Panc1 (cell line): ENCODE results near the gene ZBTB9. TPM values are rescaled to one million over a fixed set of nuclear protein-coding genes. Genes with fewer than 3 reads are reported as not detected.

Experiments used
- ATAC-seq: fragments of 200-7000 bp; cut with Tn5 transposase; 2 replicates; pipeline ENCODE4 v1.9.1; 2020; ENCODE audit warnings: mild to moderate bottlenecking, moderate library complexity
- BruUV-seq: library from RNA; stranded (reverse); fragments of 400-500 nt; replicated peaks from 2 replicates; lab custom pipeline; 2021; lab: Mats Ljungman, UMichigan
- CTCF ChIA-PET: fragments of 300-600 bp; sonication (Branson Sonifier 250); formaldehyde crosslinking; loops from one replicate; lab custom pipeline; 2022; ENCODE audit warnings: antibody characterized with exemption; lab: Charles Lee
- POLR2A ChIA-PET: fragments of 300-600 bp; sonication (Branson Sonifier 250); formaldehyde crosslinking; loops from one replicate; lab custom pipeline; 2022; ENCODE audit warnings: antibody characterized with exemption; lab: Charles Lee
- DNase-seq: peaks from one replicate; pipeline ENCODE4 v3.0.0-alpha.2; 2010; ENCODE audit warnings: low read depth, low spot score
- H3K27ac ChIP-seq: 2 replicates; pipeline ENCODE4 v1.5.1; 2011; ENCODE audit warnings: mild to moderate bottlenecking, low read length, inconsistent platforms
- H3K27me3 ChIP-seq: fragments of 200-500 bp; sonication (Bioruptor generic); 2 replicates; pipeline ENCODE4 v1.6.0; 2014; ENCODE audit warnings: low read length, inconsistent platforms; ENCODE audit not compliant: control insufficient read depth, insufficient read depth
- H3K36me3 ChIP-seq: fragments of 200-500 bp; sonication (Bioruptor generic); 2 replicates; pipeline ENCODE4 v1.5.1; 2014; ENCODE audit warnings: inconsistent platforms, mild to moderate bottlenecking, low read length, moderate library complexity; ENCODE audit not compliant: control insufficient read depth, insufficient read depth
- H3K4me1 ChIP-seq: 2 replicates; pipeline ENCODE4 v1.5.1; 2011; ENCODE audit warnings: inconsistent platforms, mild to moderate bottlenecking, low read length, moderate library complexity; ENCODE audit not compliant: control insufficient read depth, insufficient read depth
- H3K4me3 ChIP-seq, 2 experiments: 2 replicates each; pipeline ENCODE4 v1.5.1; 2011 to 2012; ENCODE audit warnings: low read depth in 2 of 2, low read length in 2 of 2, mild to moderate bottlenecking in 2 of 2, inconsistent platforms in 1 of 2, moderate library complexity in 1 of 2
- H3K9me3 ChIP-seq: fragments of 200-500 bp; sonication (Bioruptor generic); 2 replicates; pipeline ENCODE4 v1.5.1; 2014; ENCODE audit warnings: low read depth, mild to moderate bottlenecking, inconsistent platforms, low read length, moderate library complexity; ENCODE audit not compliant: control insufficient read depth, insufficient read depth
- POLR2AphosphoS5 ChIP-seq: IDR thresholded peaks from 2 replicates; pipeline ENCODE4 v1.6.1; 2012; ENCODE audit warnings: mild to moderate bottlenecking, low read depth, low read length, moderate library complexity
- SIN3A ChIP-seq: IDR thresholded peaks from 2 replicates; pipeline ENCODE4 v1.6.1; 2012; ENCODE audit warnings: low read depth, mild to moderate bottlenecking, low read length, moderate library complexity, borderline replicate concordance; ENCODE audit not compliant: insufficient read depth
- TCF7L2 ChIP-seq: IDR thresholded peaks from 2 replicates; pipeline ENCODE4 v1.6.1; 2011; ENCODE audit warnings: mild to moderate bottlenecking, low read depth, low read length, inconsistent platforms
- in situ Hi-C: cut with HindIII; loops from 2 replicates; pipeline ENCODE4 v1.10.0; 2016; ENCODE audit warnings: low sequenced_read_pairs, low pct_unique_long_range_greater_than_20kb
- intact Hi-C: fragments of 100-400 bp; cut with micrococcal nuclease; formaldehyde crosslinking; loops from one replicate; pipeline ENCODE4 v1.10.0; 2022; ENCODE audit not compliant: unreplicated experiment
- total RNA-seq: library from RNA; stranded (reverse); gene quantifications from one replicate; pipeline ENCODE4 v1.2.1, GENCODE V29; 2021; ENCODE audit not compliant: unreplicated experiment
- TF ChIP-seq, protein P1 (sequence below): fragments of 450-650 bp; IDR thresholded peaks from 2 replicates; pipeline ENCODE4 v1.5.1; 2017; ENCODE audit warnings: mild to moderate bottlenecking
- TF ChIP-seq, protein P2 (sequence below), 2 experiments: IDR thresholded peaks; 2 replicates each; pipeline ENCODE4 v1.6.1; 2011 to 2012; ENCODE audit warnings: low read depth in 2 of 2, control low read depth in 1 of 2, low read length in 1 of 2, mild to moderate bottlenecking in 1 of 2, moderate library complexity in 1 of 2; ENCODE audit not compliant: insufficient read depth in 1 of 2

ZBTB9 gene
- total RNA-seq, 1 experiment from 2014 or later, result 17.6 TPM

DNA sequence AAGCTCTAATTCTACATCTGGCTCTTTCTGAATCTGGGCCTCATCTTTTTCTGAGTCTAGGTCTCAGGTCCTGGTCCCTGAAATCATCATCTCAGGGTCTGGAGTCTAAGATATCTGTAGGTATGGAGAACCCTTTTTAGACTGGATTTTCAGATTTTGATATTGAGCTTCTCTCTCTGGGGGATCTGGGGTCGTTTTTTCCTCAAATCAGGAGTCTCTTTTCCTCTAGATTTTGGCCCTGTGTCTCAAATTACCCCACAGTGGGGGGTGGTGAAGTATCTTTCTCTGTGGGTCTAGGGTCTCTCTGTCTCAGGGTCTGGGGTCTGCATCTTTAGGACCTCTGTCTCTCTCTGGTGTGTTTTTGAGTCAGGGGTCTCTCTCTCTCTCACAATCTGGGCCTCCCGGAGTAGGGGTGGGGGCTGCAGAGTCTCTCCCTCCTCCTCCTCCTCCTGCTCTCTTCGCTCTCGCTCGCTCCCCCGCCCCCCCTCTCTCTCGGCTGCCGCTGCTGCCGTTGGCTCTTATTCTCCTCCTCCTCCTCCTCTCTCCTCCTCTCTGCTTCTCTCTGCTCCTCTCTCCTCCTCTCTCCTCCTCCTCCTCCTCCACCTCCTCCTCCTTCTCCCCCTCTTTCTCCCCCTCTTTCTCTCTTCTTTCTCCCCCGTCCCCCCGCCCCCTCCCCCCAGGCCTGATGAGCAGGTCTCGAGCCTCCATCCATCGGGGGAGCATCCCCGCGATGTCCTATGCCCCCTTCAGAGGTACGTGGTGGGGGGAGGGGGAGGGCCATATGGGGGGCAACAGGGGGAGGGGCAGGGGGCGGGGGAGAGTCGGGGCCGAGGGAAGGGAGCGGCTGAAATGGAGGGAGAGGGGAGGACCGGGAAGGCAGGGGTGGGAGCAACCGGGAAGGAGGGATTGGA lies 34.5 kb upstream of the ZBTB9 start, which contains the start of gene SYNGAP1:
SYNGAP1 (plus strand) TSS at position 486 of the 911 bp plus-strand sequence; CDS start at position 686, 200 bp downstream.
- peaks cover 38% of the 10 kb centered on the region for H3K4me1 ChIP-seq
- TF ChIP-seq TCF7L2, result no peak
- DNase-seq, result no peak
- intact Hi-C loops, result no loop called here
- CTCF ChIA-PET, result no interaction called here
- no peak for ATAC-seq
- no TSS peak for BruUV-seq
- H3K27ac ChIP-seq, result peak within 1 kb of the TSS; percentile 99
- peak within 1 kb of the TSS; percentile 22 to 65 for H3K4me3 ChIP-seq
- H3K27me3 ChIP-seq, result no peaks in the 10 kb centered on the region
- in situ Hi-C loops, result no loop called here
- H3K36me3 ChIP-seq, result no peaks in the 10 kb centered on the region; the same call in none of the 2 replicates
- POLR2A ChIA-PET, result interaction anchor here (0.6 kb wide), 1 partner anchor 102 kb away, joined by 3 read pairs; the partner anchor contains the start of gene ZBTB22
- no peaks in the 10 kb centered on the region for H3K9me3 ChIP-seq

DNA sequence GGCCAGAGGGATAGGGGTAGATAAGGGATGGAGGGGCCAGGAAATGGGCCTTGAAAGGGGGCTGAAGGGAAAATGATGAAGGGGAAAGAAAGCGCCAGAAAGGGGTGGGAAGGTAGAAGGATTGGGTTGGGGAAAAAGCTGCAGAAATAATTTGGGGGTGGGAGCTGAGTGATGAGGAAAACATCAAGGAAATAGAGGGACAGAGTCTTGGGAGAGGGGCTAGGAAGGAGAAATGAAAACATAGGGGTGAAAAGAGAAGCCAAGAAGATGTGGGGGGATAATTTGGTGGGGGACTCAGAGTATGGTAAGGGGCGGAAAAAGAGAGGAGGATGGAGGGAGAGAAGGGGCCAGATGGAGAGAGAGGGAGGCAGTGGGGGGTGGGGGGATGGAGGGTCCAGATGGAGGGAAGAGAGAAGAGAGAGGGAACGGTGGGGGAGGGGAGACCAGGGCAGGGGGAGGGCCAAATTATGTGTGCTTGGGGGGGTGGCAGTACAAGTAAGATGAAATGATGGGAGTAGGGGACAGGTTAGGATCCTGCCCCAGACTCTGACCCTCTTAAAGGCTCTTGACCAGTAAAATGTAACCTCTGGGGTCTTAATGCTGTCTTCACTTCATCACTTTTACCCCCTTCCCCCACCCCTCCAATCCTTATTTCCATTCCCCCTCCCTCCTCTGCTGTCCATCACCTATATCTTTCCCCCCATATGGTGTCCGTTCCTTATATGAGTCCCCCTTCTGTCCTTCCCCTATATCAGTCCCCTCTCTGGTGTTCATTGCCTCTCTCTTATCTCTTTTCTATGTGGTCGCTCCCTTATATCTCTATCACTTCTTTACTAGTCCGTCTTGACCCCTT lies 33.7 kb upstream of the ZBTB9 start:
- Histone ChIP-seq H3K4me3 (peak overlapping the region; percentile 8 to 38; a peak in 3 of 4 replicates), H3K4me1 (peaks cover 31% of the 10 kb centered on the region), H3K9me3 (no peaks in the 10 kb centered on the region), H3K27ac (peak overlapping the region; percentile 51), H3K27me3 (no peaks in the 10 kb centered on the region), H3K36me3 (no peaks in the 10 kb centered on the region; the same call in 1 of the 2 replicates)
- POLR2A ChIA-PET, result no interaction called here
- ATAC-seq (no peak), DNase-seq (no peak)
- in situ Hi-C loops (no loop called here), intact Hi-C loops (no loop called here)
- CTCF ChIA-PET, result no interaction called here
- no TSS peak for BruUV-seq
- TF ChIP-seq, protein P1, sequence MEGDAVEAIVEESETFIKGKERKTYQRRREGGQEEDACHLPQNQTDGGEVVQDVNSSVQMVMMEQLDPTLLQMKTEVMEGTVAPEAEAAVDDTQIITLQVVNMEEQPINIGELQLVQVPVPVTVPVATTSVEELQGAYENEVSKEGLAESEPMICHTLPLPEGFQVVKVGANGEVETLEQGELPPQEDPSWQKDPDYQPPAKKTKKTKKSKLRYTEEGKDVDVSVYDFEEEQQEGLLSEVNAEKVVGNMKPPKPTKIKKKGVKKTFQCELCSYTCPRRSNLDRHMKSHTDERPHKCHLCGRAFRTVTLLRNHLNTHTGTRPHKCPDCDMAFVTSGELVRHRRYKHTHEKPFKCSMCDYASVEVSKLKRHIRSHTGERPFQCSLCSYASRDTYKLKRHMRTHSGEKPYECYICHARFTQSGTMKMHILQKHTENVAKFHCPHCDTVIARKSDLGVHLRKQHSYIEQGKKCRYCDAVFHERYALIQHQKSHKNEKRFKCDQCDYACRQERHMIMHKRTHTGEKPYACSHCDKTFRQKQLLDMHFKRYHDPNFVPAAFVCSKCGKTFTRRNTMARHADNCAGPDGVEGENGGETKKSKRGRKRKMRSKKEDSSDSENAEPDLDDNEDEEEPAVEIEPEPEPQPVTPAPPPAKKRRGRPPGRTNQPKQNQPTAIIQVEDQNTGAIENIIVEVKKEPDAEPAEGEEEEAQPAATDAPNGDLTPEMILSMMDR, result no peak
- TF ChIP-seq TCF7L2, result no peak
- TF ChIP-seq, protein P2, sequence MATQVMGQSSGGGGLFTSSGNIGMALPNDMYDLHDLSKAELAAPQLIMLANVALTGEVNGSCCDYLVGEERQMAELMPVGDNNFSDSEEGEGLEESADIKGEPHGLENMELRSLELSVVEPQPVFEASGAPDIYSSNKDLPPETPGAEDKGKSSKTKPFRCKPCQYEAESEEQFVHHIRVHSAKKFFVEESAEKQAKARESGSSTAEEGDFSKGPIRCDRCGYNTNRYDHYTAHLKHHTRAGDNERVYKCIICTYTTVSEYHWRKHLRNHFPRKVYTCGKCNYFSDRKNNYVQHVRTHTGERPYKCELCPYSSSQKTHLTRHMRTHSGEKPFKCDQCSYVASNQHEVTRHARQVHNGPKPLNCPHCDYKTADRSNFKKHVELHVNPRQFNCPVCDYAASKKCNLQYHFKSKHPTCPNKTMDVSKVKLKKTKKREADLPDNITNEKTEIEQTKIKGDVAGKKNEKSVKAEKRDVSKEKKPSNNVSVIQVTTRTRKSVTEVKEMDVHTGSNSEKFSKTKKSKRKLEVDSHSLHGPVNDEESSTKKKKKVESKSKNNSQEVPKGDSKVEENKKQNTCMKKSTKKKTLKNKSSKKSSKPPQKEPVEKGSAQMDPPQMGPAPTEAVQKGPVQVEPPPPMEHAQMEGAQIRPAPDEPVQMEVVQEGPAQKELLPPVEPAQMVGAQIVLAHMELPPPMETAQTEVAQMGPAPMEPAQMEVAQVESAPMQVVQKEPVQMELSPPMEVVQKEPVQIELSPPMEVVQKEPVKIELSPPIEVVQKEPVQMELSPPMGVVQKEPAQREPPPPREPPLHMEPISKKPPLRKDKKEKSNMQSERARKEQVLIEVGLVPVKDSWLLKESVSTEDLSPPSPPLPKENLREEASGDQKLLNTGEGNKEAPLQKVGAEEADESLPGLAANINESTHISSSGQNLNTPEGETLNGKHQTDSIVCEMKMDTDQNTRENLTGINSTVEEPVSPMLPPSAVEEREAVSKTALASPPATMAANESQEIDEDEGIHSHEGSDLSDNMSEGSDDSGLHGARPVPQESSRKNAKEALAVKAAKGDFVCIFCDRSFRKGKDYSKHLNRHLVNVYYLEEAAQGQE (IDR thresholded peaks at IDR 0.05; ENCODE audit: insufficient read depth in 1 of 2, low read depth in 2 of 2, low read length in 1 of 2), result no peak
- no peak for TF ChIP-seq POLR2AphosphoS5
- no peak for TF ChIP-seq SIN3A
